WERI-Rb-1 (cell line): ENCODE measurements around the gene TLL1.

ENCODE experiments used
- DNase-seq: peaks from one replicate; pipeline ENCODE4 v3.0.0-alpha.2; 2020
- H3K27ac ChIP-seq: fragments of 250-450 bp; sonication (Bioruptor Pico); 2 replicates; pipeline ENCODE4 v1.5.1; 2020; ENCODE audit warnings: mild to moderate bottlenecking, moderate library complexity
- H3K27me3 ChIP-seq: fragments of 250-450 bp; sonication (Bioruptor Pico); 2 replicates; pipeline ENCODE4 v1.5.1; 2021; ENCODE audit warnings: mild to moderate bottlenecking, low read depth, moderate library complexity; ENCODE audit not compliant: insufficient read depth, severe bottlenecking
- H3K36me3 ChIP-seq: fragments of 250-450 bp; sonication (Bioruptor Pico); 2 replicates; pipeline ENCODE4 v1.5.1; 2020; ENCODE audit warnings: mild to moderate bottlenecking, moderate library complexity
- H3K4me3 ChIP-seq: 2 replicates; pipeline ENCODE4 v1.5.1; 2011; ENCODE audit warnings: low read depth, mild to moderate bottlenecking, control low read depth, low read length
- H3K9me3 ChIP-seq: fragments of 250-450 bp; sonication (Bioruptor Pico); 2 replicates; pipeline ENCODE4 v1.5.1; 2021; ENCODE audit warnings: mild to moderate bottlenecking, moderate library complexity; ENCODE audit not compliant: severe bottlenecking
- CTCF ChIP-seq: IDR thresholded peaks from 2 replicates; pipeline ENCODE4 v1.5.1; 2011; ENCODE audit warnings: low read depth, mild to moderate bottlenecking, control low read depth, inconsistent platforms, low read length

The TLL1 gene

GRCh38 chr4:165994701-165995100 lies 121.7 kb downstream of the TLL1 start:
- Histone ChIP-seq H3K9me3 (no peaks in the 10 kb centered on the region), H3K36me3 (no peaks in the 10 kb centered on the region), H3K27me3 (no peaks in the 10 kb centered on the region), H3K4me3 (no peak overlapping the region), H3K27ac (no peak overlapping the region)
- no peak for TF ChIP-seq CTCF
- DNase-seq: no peak

- no peak for TF ChIP-seq CTCF
- Histone ChIP-seq H3K4me3 (no peak overlapping the region), H3K36me3 (no peaks in the 10 kb centered on the region), H3K27ac (no peak overlapping the region), H3K9me3 (no peaks in the 10 kb centered on the region), H3K27me3 (no peaks in the 10 kb centered on the region)
- DNase-seq: no peak
Measured at GRCh38 chr4:166003811-166004210, 130.8 kb downstream of the TLL1 start.

GRCh38 chr4:166006217-166006616 lies 133.2 kb downstream of the TLL1 start:
- H3K27ac ChIP-seq: no peak overlapping the region

GRCh38 chr4:166008510-166008909 lies 135.5 kb downstream of the TLL1 start:
- H3K36me3 ChIP-seq: no peaks in the 10 kb centered on the region
- DNase-seq: no peak
- TF ChIP-seq CTCF: no peak

More at GRCh38 chr4:166006217-166006616, 133.2 kb downstream of the TLL1 start:
- H3K4me3 ChIP-seq: no peak overlapping the region
- H3K36me3 ChIP-seq: no peaks in the 10 kb centered on the region
- TF ChIP-seq CTCF: no peak
- H3K27me3 ChIP-seq: no peaks in the 10 kb centered on the region
- H3K9me3 ChIP-seq: no peaks in the 10 kb centered on the region
- DNase-seq: no peak

GRCh38 chr4:166012129-166013030 lies 139.3 kb downstream of the TLL1 start:
- Histone ChIP-seq H3K4me3 (no peak overlapping the region), H3K27ac (no peak overlapping the region), H3K36me3 (no peaks in the 10 kb centered on the region), H3K9me3 (no peaks in the 10 kb centered on the region), H3K27me3 (no peaks in the 10 kb centered on the region)
- no peak for DNase-seq
- TF ChIP-seq CTCF: no peak

More at GRCh38 chr4:166008510-166008909, 135.5 kb downstream of the TLL1 start:
- Histone ChIP-seq H3K4me3 (no peak overlapping the region), H3K9me3 (no peaks in the 10 kb centered on the region), H3K27me3 (no peaks in the 10 kb centered on the region), H3K27ac (no peak overlapping the region)

GRCh38 chr4:166014411-166014810 lies 141.4 kb downstream of the TLL1 start:
- TF ChIP-seq CTCF: no peak
- H3K9me3 ChIP-seq: no peaks in the 10 kb centered on the region
- no peak overlapping the region for H3K4me3 ChIP-seq
- no peaks in the 10 kb centered on the region for H3K27me3 ChIP-seq
- no peak for DNase-seq
- no peaks in the 10 kb centered on the region for H3K36me3 ChIP-seq
- no peak overlapping the region for H3K27ac ChIP-seq
